ENCODE data around the gene MBD5.

- no peak for TF ChIP-seq CTCF (IDR thresholded peaks at IDR 0.05)
- no peak for TF ChIP-seq EP300 (IDR thresholded peaks at IDR 0.05)
- no peak for TF ChIP-seq POLR2AphosphoS5 (IDR thresholded peaks at IDR 0.05)
Observed at GRCh38 chr2:148531235-148531634, 510.3 kb downstream of the MBD5 start.

Measured in stomach (tissue), 4 donors.